ENCODE results near the gene ATP1A1. TPM values are rescaled to one million over a fixed set of nuclear protein-coding genes. Genes with fewer than 3 reads are reported as not detected.

ATP1A1 gene
- total RNA-seq, 4 donors from 2014 or later = 103 to 257 (median 204) TPM

DNA sequence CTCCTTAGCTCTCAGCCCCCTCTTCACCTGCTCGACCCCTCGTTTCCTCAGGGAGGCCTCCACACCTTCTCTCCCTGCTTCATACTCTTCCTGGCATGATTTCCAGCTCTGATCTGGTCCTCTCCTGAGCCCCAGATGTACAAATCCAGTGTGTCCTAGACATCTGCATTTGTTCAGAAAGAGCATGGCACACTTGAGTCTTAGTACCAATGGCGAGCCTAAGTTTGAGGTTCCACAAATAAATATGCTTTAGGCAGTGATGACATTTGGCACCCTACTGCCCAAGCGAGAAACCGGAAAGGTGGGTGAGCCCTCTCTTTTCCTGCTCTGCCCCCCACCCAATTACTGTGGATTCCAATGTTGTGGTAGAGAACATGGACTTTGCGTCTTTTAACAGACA lies 34.0 kb downstream of the ATP1A1 start:
- TF ChIP-seq POLR2A (IDR thresholded peaks at IDR 0.05) = no peak
- TF ChIP-seq, protein P1, sequence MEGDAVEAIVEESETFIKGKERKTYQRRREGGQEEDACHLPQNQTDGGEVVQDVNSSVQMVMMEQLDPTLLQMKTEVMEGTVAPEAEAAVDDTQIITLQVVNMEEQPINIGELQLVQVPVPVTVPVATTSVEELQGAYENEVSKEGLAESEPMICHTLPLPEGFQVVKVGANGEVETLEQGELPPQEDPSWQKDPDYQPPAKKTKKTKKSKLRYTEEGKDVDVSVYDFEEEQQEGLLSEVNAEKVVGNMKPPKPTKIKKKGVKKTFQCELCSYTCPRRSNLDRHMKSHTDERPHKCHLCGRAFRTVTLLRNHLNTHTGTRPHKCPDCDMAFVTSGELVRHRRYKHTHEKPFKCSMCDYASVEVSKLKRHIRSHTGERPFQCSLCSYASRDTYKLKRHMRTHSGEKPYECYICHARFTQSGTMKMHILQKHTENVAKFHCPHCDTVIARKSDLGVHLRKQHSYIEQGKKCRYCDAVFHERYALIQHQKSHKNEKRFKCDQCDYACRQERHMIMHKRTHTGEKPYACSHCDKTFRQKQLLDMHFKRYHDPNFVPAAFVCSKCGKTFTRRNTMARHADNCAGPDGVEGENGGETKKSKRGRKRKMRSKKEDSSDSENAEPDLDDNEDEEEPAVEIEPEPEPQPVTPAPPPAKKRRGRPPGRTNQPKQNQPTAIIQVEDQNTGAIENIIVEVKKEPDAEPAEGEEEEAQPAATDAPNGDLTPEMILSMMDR (IDR thresholded peaks at IDR 0.05 in 4 of 5, conservative IDR thresholded peaks at IDR 0.05 in 1 of 5) = no peak
- no peak overlapping the region for H3K4me3 ChIP-seq
- H3K27ac ChIP-seq = no peak overlapping the region
- in situ Hi-C loops (cut with MboI; ENCODE audit: low sequenced_read_pairs in 4 of 4) (no loop called here), intact Hi-C loops (cut with DNase I; ENCODE audit: low total_unique reads) (no loop called here)
- DNase-seq = no peak
- H3K27me3 ChIP-seq = no peaks in the 10 kb centered on the region
- no peaks in the 10 kb centered on the region for H3K4me1 ChIP-seq
- peaks cover 0 to 63% of the 10 kb centered on the region in 2 donors for H3K36me3 ChIP-seq
- no peak for ATAC-seq
- no peaks in the 10 kb centered on the region for H3K9me3 ChIP-seq

DNA sequence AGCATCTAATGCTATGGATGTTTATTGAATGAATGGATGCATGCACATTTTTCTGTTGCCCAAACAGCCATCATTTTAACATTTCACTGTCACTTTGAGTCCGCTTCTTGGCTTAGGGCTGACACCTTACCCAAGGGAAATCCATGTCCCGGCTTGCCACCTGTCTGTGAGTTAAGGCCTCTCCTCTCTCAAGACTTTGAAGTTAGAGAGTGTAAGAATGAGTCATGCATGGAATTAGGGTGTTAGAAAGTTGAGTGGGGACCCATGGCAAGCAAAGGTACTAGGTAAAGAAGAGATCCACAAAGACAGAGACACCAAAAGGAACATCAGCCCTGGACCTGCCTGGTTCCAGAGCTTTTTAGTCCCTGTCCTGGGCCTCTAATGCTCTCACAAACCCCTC lies 35.1 kb downstream of the ATP1A1 start:
- peaks cover 0 to 51% of the 10 kb centered on the region in 2 donors for H3K36me3 ChIP-seq
- no peak for ATAC-seq

DNA sequence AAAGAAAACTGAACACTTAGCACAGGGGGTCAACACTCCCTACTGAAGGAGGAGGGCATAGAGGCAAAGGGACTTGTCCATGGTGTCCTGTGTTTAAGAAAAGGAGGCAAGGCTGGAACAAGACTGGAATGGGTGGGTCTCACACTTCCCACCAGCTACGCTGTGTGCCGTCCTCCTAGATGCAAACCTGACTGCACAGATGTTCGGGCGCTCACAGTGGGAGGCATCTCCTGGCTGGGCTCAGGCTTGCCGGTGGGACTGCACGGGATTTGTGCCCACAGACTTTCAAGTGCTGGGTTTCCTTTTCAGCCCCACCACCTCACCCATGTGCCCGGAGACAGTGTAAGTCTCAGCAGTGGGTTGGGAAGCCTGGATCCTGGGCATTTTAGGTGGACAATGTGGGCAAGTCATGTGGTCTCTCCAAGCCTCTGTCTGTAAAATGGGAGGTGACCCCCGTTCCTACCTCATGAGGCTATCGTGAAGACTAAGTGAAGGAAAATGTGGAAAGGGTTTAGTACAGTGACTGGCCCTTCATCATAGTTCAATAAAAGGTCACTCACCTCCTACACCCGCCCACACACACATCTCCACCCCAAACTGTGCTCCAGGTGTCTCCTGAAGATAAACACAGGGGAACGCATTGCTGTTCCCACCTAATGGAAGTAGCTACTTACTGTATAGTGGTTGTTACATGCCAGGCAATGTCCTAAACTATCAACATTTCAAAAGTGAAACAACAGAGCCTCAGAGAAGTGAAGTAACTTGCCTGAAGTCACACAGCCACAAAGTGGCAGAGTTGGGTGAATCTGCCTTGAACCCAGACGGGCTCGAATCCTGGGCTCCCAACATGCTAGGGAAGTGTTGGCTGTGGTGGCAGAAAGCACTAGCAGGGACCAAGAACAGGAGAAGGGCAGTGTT lies 36.0 kb downstream of the ATP1A1 start:
- no peaks in the 10 kb centered on the region for H3K27me3 ChIP-seq
- TF ChIP-seq, protein P1 (IDR thresholded peaks at IDR 0.05 in 4 of 5, conservative IDR thresholded peaks at IDR 0.05 in 1 of 5) = no peak
- TF ChIP-seq POLR2A (IDR thresholded peaks at IDR 0.05) = no peak
- H3K9me3 ChIP-seq = no peaks in the 10 kb centered on the region
- peak overlapping the region in 2 of 4 donors; percentile 1 to 61 for H3K27ac ChIP-seq
- no peak overlapping the region for H3K4me3 ChIP-seq
- in situ Hi-C loops (cut with MboI; ENCODE audit: low sequenced_read_pairs in 4 of 4) = no loop called here
- ATAC-seq (no peak), DNase-seq (no peak)
- H3K4me1 ChIP-seq = no peaks in the 10 kb centered on the region
- H3K36me3 ChIP-seq = peaks cover 0 to 42% of the 10 kb centered on the region in 2 donors
- intact Hi-C loops (cut with DNase I; ENCODE audit: low total_unique reads) = no loop called here

More for the DNA sequence above, 35.1 kb downstream of the ATP1A1 start:
- no peak for TF ChIP-seq POLR2A (IDR thresholded peaks at IDR 0.05)
- TF ChIP-seq, protein P1 (IDR thresholded peaks at IDR 0.05 in 4 of 5, conservative IDR thresholded peaks at IDR 0.05 in 1 of 5) = no peak
- intact Hi-C loops (cut with DNase I; ENCODE audit: low total_unique reads) = no loop called here
- in situ Hi-C loops (cut with MboI; ENCODE audit: low sequenced_read_pairs in 4 of 4) = no loop called here
- no peak for DNase-seq
- no peak overlapping the region for H3K4me3 ChIP-seq
- H3K27me3 ChIP-seq = no peaks in the 10 kb centered on the region
- H3K27ac ChIP-seq = no peak overlapping the region
- H3K9me3 ChIP-seq = no peaks in the 10 kb centered on the region
- no peaks in the 10 kb centered on the region for H3K4me1 ChIP-seq

DNA sequence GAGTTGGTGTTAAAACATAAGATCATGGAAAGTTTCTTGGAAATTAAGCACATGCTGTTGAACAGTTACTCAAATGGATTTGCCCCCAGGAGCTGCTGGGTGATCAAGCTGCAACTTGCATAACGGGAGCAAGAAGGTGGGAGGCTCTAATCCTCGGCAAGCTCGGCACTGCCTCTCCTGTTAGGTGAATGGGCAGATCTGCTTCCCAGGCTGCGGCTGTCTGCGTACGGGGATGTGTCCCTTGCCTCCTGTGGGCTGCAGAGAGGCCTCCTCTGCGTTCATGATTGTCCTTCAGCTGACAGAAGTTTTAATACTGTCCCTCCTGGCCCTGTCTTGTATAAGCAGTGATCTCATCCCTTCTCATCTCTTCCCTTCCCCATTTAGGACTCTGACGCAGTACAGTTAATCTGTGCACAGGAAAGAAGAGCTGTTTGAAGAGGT lies 36.7 kb downstream of the ATP1A1 start:
- no peak for TF ChIP-seq POLR2A (IDR thresholded peaks at IDR 0.05)
- TF ChIP-seq, protein P1 (IDR thresholded peaks at IDR 0.05 in 4 of 5, conservative IDR thresholded peaks at IDR 0.05 in 1 of 5) = no peak
- intact Hi-C loops (cut with DNase I; ENCODE audit: low total_unique reads) (no loop called here), in situ Hi-C loops (cut with MboI; ENCODE audit: low sequenced_read_pairs in 4 of 4) (no loop called here)
- Histone ChIP-seq H3K9me3 (no peaks in the 10 kb centered on the region), H3K36me3 (peaks cover 0 to 35% of the 10 kb centered on the region in 2 donors), H3K27ac (peak overlapping the region in 2 of 4 donors; percentile 1 to 61), H3K27me3 (no peaks in the 10 kb centered on the region), H3K4me3 (no peak overlapping the region), H3K4me1 (no peaks in the 10 kb centered on the region)
- ATAC-seq (peak in 1 of 2 donors; percentile 59), DNase-seq (no peak)

All from gastrocnemius medialis (tissue), 4 donors.